GM12878 (cell line): ENCODE measurements around the gene SLC18A3. TPM values are rescaled to one million over a fixed set of nuclear protein-coding genes. Genes with fewer than 3 reads are reported as not detected.

Experiments
- ATF7 ChIP-seq: fragments of 450-650 bp; IDR thresholded peaks from 2 replicates; pipeline ENCODE4 v1.6.1; 2016; ENCODE audit warnings: low read depth, mild to moderate bottlenecking
- BCL11A ChIP-seq: IDR thresholded peaks from 2 replicates; pipeline ENCODE4 v1.6.1; 2011; ENCODE audit warnings: low read depth, low read length
- CHD4 ChIP-seq: fragments of 200-600 bp; sonication (generic); IDR thresholded peaks from 2 replicates; pipeline ENCODE4 v1.6.1; 2016; ENCODE audit warnings: mild to moderate bottlenecking
- DPF2 ChIP-seq: fragments of 450-650 bp; IDR thresholded peaks from 2 replicates; pipeline ENCODE4 v1.6.1; 2017; ENCODE audit warnings: mild to moderate bottlenecking
- HDAC2 ChIP-seq: fragments of 200-600 bp; sonication (generic); IDR thresholded peaks from 2 replicates; pipeline ENCODE4 v1.6.1; 2017
- JUND ChIP-seq: IDR thresholded peaks from 2 replicates; pipeline ENCODE4 v1.6.1; 2012; ENCODE audit warnings: low read depth, mild to moderate bottlenecking, low read length, improper control_type of control experiment, moderate library complexity
- MEF2B ChIP-seq: fragments of 450-650 bp; IDR thresholded peaks from 2 replicates; pipeline ENCODE4 v1.6.1; 2018; ENCODE audit warnings: mild to moderate bottlenecking, moderate library complexity; ENCODE audit not compliant: partially characterized antibody, poor library complexity, severe bottlenecking
- MTA3 ChIP-seq: IDR thresholded peaks from 2 replicates; pipeline ENCODE4 v1.6.1; 2012; ENCODE audit warnings: low read length, inconsistent platforms, borderline replicate concordance
- NR2F1 ChIP-seq: fragments of 450-650 bp; conservative IDR thresholded peaks from 2 replicates; pipeline ENCODE4 v1.6.1; 2017; ENCODE audit warnings: mild to moderate bottlenecking
- PML ChIP-seq: IDR thresholded peaks from 2 replicates; pipeline ENCODE4 v1.6.1; 2012; ENCODE audit warnings: low read length, inconsistent platforms
- SIN3A ChIP-seq: IDR thresholded peaks from 2 replicates; pipeline ENCODE4 v1.6.1; 2012; ENCODE audit warnings: low read depth, low read length, improper control_type of control experiment
- SMC3 ChIP-seq: IDR thresholded peaks from 2 replicates; pipeline ENCODE4 v1.6.1; 2011; ENCODE audit warnings: low read length, improper control_type of control experiment, borderline replicate concordance
- TARDBP ChIP-seq: IDR thresholded peaks from 2 replicates; pipeline ENCODE4 v1.6.1; 2016; ENCODE audit warnings: borderline replicate concordance
- ZNF622 ChIP-seq: fragments of 450-650 bp; IDR thresholded peaks from 2 replicates; pipeline ENCODE4 v1.6.1; 2017; ENCODE audit warnings: mild to moderate bottlenecking, inconsistent platforms
- ZZZ3 ChIP-seq: IDR thresholded peaks from 2 replicates; pipeline ENCODE4 v1.6.1; 2011; ENCODE audit warnings: low read depth; ENCODE audit not compliant: control insufficient read depth, insufficient read length
- polyA plus RNA-seq, 11 experiments: library from polyadenylated mRNA; depleted of rRNA in 4 of 11; unstranded in 6 of 11; stranded (reverse) in 5 of 11; fragments of >200 nt; fragmentation: Nextera tagmentation in 4 of 11; fragmentation: Illumina TruSeq in 1 of 11; extraction: Ambion mirVana in 4 of 11; extraction: Trizol in 1 of 11; gene quantifications; 1 replicate in 1 of 11; 2 replicates in 10 of 11; pipeline versions ENCODE4 v1.2.1 to v1.2.3, GENCODE V29; 2011 to 2016; ENCODE audit warnings: inconsistent platforms in 2 of 11, missing spikeins in 2 of 11, low read depth in 1 of 11
- total RNA-seq, 4 experiments: library from RNA; depleted of rRNA in 3 of 4; stranded (reverse); fragments of >200 nt in 3 of 4; fragmentation: Illumina TruSeq in 1 of 4; extraction: Trizol in 1 of 4; gene quantifications; 2 replicates each; pipeline versions ENCODE4 v1.2.1 to v1.2.3, GENCODE V29; 2013 to 2021
- TF ChIP-seq, protein P1 (sequence below): IDR thresholded peaks from 2 replicates; pipeline ENCODE4 v1.6.1; 2012; ENCODE audit warnings: low read depth, low read length, improper control_type of control experiment
- TF ChIP-seq, protein P2 (sequence below): fragments of 450-650 bp; IDR thresholded peaks from 2 replicates; pipeline ENCODE4 v1.6.1; 2017; ENCODE audit warnings: low read depth, mild to moderate bottlenecking, moderate library complexity
- TF ChIP-seq, protein P3 (sequence below), 3 experiments: IDR thresholded peaks in 2 of 3; conservative IDR thresholded peaks in 1 of 3; 2 replicates each; pipeline ENCODE4 v1.5.1; 2011; ENCODE audit warnings: low read depth in 3 of 3, low read length in 3 of 3, mild to moderate bottlenecking in 3 of 3, control low read depth in 2 of 3, moderate library complexity in 2 of 3, inconsistent platforms in 1 of 3, mixed read lengths in 1 of 3; ENCODE audit not compliant: control insufficient read depth in 2 of 3, insufficient read depth in 1 of 3; ENCODE audit errors: extremely low read depth in 1 of 3
- TF ChIP-seq, protein P4 (sequence below): IDR thresholded peaks from 2 replicates; pipeline ENCODE4 v1.6.1; 2011; ENCODE audit warnings: borderline replicate concordance, low read depth, mild to moderate bottlenecking, moderate library complexity, low read length; ENCODE audit not compliant: insufficient read depth, poor library complexity, severe bottlenecking
- TF ChIP-seq, protein P5 (sequence below): IDR thresholded peaks from 2 replicates; pipeline ENCODE4 v1.6.1; 2012; ENCODE audit warnings: low read length, inconsistent platforms
- TF ChIP-seq, protein P6 (sequence below): fragments of 450-650 bp; IDR thresholded peaks from 2 replicates; pipeline ENCODE4 v1.6.1; 2017; ENCODE audit warnings: mild to moderate bottlenecking, low read depth, inconsistent platforms; ENCODE audit not compliant: poor library complexity, severe bottlenecking

The SLC18A3 gene
- total and polyA plus RNA-seq, 10 of the 15 experiments (the other 5 are each of a cell fraction or from before 2014, with no cell fraction given) = not detected

DNA sequence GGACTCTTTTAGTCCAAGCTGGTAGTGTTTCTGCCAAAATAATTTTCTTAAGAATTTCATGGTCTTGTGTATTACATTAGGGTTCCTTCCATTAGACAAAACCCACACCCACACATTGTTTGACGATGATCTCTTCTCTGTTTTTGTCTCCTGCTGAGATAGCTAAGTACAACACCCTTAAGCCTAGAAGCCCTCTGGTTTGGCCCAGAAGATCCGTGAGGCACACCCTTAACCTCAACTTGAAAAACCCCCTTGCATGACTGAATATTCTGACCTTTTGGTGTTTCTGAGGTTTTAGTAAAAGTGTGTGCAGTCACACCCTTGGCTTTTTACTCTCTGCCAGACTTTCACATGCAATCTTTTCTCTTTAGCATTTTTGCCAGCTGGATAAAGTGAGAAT lies 41.9 kb upstream of the SLC18A3 start (continued):
- TF ChIP-seq CHD4 (no peak), MEF2B (no peak), SMC3 (no peak), ATF7 (no peak), DPF2 (no peak), SIN3A (no peak), ZZZ3 (no peak), BCL11A (peak; percentile 44; the same call in 1 of the 2 replicates), ZNF622 (no peak), MTA3 (no peak), NR2F1 (peak; percentile 76), HDAC2 (no peak), PML (no peak), TARDBP (no peak), JUND (no peak)
- TF ChIP-seq, protein P1, sequence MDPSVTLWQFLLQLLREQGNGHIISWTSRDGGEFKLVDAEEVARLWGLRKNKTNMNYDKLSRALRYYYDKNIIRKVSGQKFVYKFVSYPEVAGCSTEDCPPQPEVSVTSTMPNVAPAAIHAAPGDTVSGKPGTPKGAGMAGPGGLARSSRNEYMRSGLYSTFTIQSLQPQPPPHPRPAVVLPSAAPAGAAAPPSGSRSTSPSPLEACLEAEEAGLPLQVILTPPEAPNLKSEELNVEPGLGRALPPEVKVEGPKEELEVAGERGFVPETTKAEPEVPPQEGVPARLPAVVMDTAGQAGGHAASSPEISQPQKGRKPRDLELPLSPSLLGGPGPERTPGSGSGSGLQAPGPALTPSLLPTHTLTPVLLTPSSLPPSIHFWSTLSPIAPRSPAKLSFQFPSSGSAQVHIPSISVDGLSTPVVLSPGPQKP = no peak
- TF ChIP-seq, protein P2, sequence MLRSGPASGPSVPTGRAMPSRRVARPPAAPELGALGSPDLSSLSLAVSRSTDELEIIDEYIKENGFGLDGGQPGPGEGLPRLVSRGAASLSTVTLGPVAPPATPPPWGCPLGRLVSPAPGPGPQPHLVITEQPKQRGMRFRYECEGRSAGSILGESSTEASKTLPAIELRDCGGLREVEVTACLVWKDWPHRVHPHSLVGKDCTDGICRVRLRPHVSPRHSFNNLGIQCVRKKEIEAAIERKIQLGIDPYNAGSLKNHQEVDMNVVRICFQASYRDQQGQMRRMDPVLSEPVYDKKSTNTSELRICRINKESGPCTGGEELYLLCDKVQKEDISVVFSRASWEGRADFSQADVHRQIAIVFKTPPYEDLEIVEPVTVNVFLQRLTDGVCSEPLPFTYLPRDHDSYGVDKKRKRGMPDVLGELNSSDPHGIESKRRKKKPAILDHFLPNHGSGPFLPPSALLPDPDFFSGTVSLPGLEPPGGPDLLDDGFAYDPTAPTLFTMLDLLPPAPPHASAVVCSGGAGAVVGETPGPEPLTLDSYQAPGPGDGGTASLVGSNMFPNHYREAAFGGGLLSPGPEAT = no peak
- TF ChIP-seq, protein P3, sequence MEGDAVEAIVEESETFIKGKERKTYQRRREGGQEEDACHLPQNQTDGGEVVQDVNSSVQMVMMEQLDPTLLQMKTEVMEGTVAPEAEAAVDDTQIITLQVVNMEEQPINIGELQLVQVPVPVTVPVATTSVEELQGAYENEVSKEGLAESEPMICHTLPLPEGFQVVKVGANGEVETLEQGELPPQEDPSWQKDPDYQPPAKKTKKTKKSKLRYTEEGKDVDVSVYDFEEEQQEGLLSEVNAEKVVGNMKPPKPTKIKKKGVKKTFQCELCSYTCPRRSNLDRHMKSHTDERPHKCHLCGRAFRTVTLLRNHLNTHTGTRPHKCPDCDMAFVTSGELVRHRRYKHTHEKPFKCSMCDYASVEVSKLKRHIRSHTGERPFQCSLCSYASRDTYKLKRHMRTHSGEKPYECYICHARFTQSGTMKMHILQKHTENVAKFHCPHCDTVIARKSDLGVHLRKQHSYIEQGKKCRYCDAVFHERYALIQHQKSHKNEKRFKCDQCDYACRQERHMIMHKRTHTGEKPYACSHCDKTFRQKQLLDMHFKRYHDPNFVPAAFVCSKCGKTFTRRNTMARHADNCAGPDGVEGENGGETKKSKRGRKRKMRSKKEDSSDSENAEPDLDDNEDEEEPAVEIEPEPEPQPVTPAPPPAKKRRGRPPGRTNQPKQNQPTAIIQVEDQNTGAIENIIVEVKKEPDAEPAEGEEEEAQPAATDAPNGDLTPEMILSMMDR (IDR thresholded peaks at IDR 0.05 in 2 of 3, conservative IDR thresholded peaks at IDR 0.05 in 1 of 3; ENCODE audit: control insufficient read depth in 2 of 3, extremely low read depth in 1 of 3, insufficient read depth in 1 of 3, low read depth in 3 of 3, low read length in 3 of 3) = no peak
- TF ChIP-seq, protein P4, sequence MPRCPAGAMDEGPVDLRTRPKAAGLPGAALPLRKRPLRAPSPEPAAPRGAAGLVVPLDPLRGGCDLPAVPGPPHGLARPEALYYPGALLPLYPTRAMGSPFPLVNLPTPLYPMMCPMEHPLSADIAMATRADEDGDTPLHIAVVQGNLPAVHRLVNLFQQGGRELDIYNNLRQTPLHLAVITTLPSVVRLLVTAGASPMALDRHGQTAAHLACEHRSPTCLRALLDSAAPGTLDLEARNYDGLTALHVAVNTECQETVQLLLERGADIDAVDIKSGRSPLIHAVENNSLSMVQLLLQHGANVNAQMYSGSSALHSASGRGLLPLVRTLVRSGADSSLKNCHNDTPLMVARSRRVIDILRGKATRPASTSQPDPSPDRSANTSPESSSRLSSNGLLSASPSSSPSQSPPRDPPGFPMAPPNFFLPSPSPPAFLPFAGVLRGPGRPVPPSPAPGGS = no peak
- TF ChIP-seq, protein P5, sequence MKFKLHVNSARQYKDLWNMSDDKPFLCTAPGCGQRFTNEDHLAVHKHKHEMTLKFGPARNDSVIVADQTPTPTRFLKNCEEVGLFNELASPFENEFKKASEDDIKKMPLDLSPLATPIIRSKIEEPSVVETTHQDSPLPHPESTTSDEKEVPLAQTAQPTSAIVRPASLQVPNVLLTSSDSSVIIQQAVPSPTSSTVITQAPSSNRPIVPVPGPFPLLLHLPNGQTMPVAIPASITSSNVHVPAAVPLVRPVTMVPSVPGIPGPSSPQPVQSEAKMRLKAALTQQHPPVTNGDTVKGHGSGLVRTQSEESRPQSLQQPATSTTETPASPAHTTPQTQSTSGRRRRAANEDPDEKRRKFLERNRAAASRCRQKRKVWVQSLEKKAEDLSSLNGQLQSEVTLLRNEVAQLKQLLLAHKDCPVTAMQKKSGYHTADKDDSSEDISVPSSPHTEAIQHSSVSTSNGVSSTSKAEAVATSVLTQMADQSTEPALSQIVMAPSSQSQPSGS = peak; percentile 31; the same call in 1 of the 2 replicates
- TF ChIP-seq, protein P6, sequence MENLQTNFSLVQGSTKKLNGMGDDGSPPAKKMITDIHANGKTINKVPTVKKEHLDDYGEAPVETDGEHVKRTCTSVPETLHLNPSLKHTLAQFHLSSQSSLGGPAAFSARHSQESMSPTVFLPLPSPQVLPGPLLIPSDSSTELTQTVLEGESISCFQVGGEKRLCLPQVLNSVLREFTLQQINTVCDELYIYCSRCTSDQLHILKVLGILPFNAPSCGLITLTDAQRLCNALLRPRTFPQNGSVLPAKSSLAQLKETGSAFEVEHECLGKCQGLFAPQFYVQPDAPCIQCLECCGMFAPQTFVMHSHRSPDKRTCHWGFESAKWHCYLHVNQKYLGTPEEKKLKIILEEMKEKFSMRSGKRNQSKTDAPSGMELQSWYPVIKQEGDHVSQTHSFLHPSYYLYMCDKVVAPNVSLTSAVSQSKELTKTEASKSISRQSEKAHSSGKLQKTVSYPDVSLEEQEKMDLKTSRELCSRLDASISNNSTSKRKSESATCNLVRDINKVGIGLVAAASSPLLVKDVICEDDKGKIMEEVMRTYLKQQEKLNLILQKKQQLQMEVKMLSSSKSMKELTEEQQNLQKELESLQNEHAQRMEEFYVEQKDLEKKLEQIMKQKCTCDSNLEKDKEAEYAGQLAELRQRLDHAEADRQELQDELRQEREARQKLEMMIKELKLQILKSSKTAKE = no peak
- TF ChIP-seq, all 136 proteins: peak for 7
